HCEC 1CT (cell line): ENCODE measurements around the gene IFT22.
"Not testable (repeated sequence)": the region's sequence is repeated elsewhere in the genome, so short reads cannot be mapped to it uniquely, and the experiment has no call there.

Experiments used
- DNase-seq: peaks from one replicate; pipeline ENCODE4 v3.0.0-alpha.2; 2017

Gene IFT22

GRCh38 chr7:101308245-101309085, 13.1 kb downstream of the IFT22 start:
- peak; percentile 50 for DNase-seq

GRCh38 chr7:101306307-101306706, 15.3 kb downstream of the IFT22 start:
- no peak for DNase-seq

- DNase-seq, result no peak
Observed at GRCh38 chr7:101303102-101303701, 18.4 kb downstream of the IFT22 start.

GRCh38 chr7:101302641-101303101, 18.9 kb downstream of the IFT22 start:
- DNase-seq, result no peak

GRCh38 chr7:101300465-101301376, 20.9 kb downstream of the IFT22 start:
- DNase-seq, result no peak

- no peak for DNase-seq
Observed at GRCh38 chr7:101299511-101300464, 21.8 kb downstream of the IFT22 start.

- no peak for DNase-seq
Observed at GRCh38 chr7:101294832-101295121, 26.8 kb downstream of the IFT22 start.

- DNase-seq, result no peak
Observed at GRCh38 chr7:101294039-101294831, 27.4 kb downstream of the IFT22 start.

GRCh38 chr7:101293069-101294021, 28.3 kb downstream of the IFT22 start:
- not testable (repeated sequence) for DNase-seq

- DNase-seq, result not testable (repeated sequence)
Observed at GRCh38 chr7:101292566-101292965, 29.0 kb downstream of the IFT22 start.

GRCh38 chr7:101290186-101291037, 31.2 kb downstream of the IFT22 start:
- peak; percentile 17 for DNase-seq

- DNase-seq, result not testable (repeated sequence)
Observed at GRCh38 chr7:101289687-101290086, 31.9 kb downstream of the IFT22 start.

GRCh38 chr7:101288439-101288838, 33.2 kb downstream of the IFT22 start:
- DNase-seq, result no peak

GRCh38 chr7:101287032-101287431, 34.6 kb downstream of the IFT22 start:
- DNase-seq, result no peak

- not testable (repeated sequence) for DNase-seq
Observed at GRCh38 chr7:101285880-101286279, 35.7 kb downstream of the IFT22 start.

GRCh38 chr7:101285171-101285570, 36.4 kb downstream of the IFT22 start:
- no peak for DNase-seq

- DNase-seq, result not testable (repeated sequence)
Observed at GRCh38 chr7:101280912-101281311, 40.7 kb downstream of the IFT22 start.

GRCh38 chr7:101278461-101279292, 42.9 kb downstream of the IFT22 start:
- no peak for DNase-seq
